AG04450 (cell line): ENCODE data around the gene ZFR2. TPM values are rescaled to one million over a fixed set of nuclear protein-coding genes. Genes with fewer than 3 reads are reported as not detected.

Source experiments
- CTCF ChIA-PET: fragments of 300-600, 350-600 bp; formaldehyde crosslinking; extraction: SDS; loops from one replicate; lab custom pipeline; 2022; ENCODE audit warnings: antibody characterized with exemption, inconsistent platforms; lab: Charles Lee
- POLR2A ChIA-PET: fragments of 350-600 bp; formaldehyde crosslinking; extraction: SDS; loops from one replicate; lab custom pipeline; 2021; ENCODE audit warnings: antibody characterized with exemption, inconsistent platforms; lab: Yijun Ruan, JAX
- DNase-seq: peaks from one replicate; pipeline ENCODE4 v3.0.0-alpha.2; 2011; ENCODE audit warnings: low read depth, low spot score
- H3K27ac ChIP-seq: one replicate; pipeline ENCODE4 v1.5.1; 2012; ENCODE audit warnings: low read depth, low read length, control low read depth
- H3K27me3 ChIP-seq: one replicate; pipeline ENCODE4 v1.6.0; 2012; ENCODE audit warnings: low read length; ENCODE audit not compliant: control insufficient read depth, insufficient read depth
- H3K4me3 ChIP-seq: 2 replicates; pipeline ENCODE4 v1.5.1; 2011; ENCODE audit warnings: mild to moderate bottlenecking, low read depth, low read length, control low read depth
- H3K9me3 ChIP-seq: 2 replicates; pipeline ENCODE4 v1.5.1; 2012; ENCODE audit warnings: low read length; ENCODE audit not compliant: control insufficient read depth, insufficient read depth
- polyA plus RNA-seq: library from polyadenylated mRNA; depleted of rRNA; stranded (reverse); fragments of >200 nt; gene quantifications from 2 replicates; pipeline ENCODE4 v1.2.3, GENCODE V29; 2011
- TF ChIP-seq, protein P1 (sequence below): IDR thresholded peaks from 2 replicates; pipeline ENCODE4 v1.5.1; 2011; ENCODE audit warnings: low read depth, low read length, control low read depth, inconsistent platforms

The ZFR2 gene
- polyA plus RNA-seq, 1 experiment, result not detected

DNA sequence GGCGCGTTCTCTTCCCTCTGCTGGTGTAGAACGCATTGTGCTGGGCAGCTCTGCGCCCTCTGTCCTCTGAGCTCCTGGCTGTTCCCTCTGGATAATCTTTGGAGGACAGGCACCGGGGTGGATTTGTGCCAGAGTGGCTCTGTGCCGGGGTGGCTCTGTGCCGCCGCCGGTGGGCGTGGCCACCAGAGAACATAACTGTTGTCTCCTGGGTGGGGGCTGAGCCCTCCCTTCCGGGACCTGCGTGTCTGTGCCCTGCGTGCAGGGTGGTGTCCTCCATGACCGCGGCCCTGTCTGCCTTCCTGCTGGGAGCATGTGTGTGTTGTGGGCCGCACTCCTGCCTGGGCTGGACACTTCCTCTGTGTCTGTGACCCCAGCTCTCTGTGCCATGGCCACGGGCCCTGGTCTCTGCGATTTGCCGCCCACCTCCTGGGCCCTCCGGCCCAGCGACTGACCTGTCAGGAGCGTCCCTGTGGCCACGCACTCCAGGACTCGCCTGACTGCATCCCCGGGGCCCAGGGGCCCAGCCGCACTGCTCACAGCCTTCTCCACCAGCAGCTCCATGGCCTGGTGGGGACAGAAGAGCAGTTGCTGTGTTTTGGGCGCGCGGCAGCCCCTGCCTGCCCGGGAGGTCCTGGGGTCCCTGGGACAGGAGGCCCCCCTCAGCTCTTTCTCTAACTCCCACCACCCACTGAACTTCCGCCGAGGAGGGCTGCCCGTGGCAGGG, 60.3 kb downstream of the ZFR2 start:
- peaks cover 23% of the 10 kb centered on the region for H3K9me3 ChIP-seq
- peaks cover 5% of the 10 kb centered on the region for H3K27me3 ChIP-seq
- CTCF ChIA-PET, result no interaction called here
- TF ChIP-seq, protein P1, sequence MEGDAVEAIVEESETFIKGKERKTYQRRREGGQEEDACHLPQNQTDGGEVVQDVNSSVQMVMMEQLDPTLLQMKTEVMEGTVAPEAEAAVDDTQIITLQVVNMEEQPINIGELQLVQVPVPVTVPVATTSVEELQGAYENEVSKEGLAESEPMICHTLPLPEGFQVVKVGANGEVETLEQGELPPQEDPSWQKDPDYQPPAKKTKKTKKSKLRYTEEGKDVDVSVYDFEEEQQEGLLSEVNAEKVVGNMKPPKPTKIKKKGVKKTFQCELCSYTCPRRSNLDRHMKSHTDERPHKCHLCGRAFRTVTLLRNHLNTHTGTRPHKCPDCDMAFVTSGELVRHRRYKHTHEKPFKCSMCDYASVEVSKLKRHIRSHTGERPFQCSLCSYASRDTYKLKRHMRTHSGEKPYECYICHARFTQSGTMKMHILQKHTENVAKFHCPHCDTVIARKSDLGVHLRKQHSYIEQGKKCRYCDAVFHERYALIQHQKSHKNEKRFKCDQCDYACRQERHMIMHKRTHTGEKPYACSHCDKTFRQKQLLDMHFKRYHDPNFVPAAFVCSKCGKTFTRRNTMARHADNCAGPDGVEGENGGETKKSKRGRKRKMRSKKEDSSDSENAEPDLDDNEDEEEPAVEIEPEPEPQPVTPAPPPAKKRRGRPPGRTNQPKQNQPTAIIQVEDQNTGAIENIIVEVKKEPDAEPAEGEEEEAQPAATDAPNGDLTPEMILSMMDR, result no peak
- no peak overlapping the region for H3K27ac ChIP-seq
- no peak overlapping the region for H3K4me3 ChIP-seq
- no peak for DNase-seq
- POLR2A ChIA-PET, result no interaction called here

- ChIA-PET CTCF (no interaction called here), POLR2A (no interaction called here)
- DNase-seq, result no peak
- peaks cover 10% of the 10 kb centered on the region for H3K27me3 ChIP-seq
- no peak overlapping the region for H3K27ac ChIP-seq
- TF ChIP-seq, protein P1, result no peak
- H3K4me3 ChIP-seq, result no peak overlapping the region
- peaks cover 23% of the 10 kb centered on the region for H3K9me3 ChIP-seq
Observed at GRCh38 chr19:3807574-3808354, 61.1 kb downstream of the ZFR2 start.

DNA sequence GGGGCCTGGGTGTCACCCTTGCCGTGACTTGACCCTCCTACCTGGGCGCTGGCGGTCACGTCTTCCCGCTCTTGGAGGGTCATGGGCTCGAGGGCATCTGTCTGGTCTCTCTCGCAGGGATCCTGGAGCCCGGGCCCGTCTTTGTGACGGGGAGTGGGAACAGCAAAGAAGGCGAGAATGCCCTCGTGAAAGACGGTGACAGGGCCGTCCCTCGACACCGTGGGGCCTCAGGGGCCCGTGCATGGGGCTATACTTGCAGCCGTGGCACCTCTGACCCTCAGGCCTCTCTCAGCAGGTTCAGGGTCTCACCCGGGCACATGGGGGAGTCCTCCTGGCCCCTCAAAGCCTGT, 61.7 kb downstream of the ZFR2 start:
- H3K27me3 ChIP-seq, result peaks cover 14% of the 10 kb centered on the region
- POLR2A ChIA-PET, result no interaction called here
- H3K27ac ChIP-seq, result no peak overlapping the region
- H3K9me3 ChIP-seq, result peaks cover 23% of the 10 kb centered on the region
- no peak overlapping the region for H3K4me3 ChIP-seq
- DNase-seq, result no peak
- TF ChIP-seq, protein P1, result no peak
- CTCF ChIA-PET, result no interaction called here

GRCh38 chr19:3805859-3806258, 63.0 kb downstream of the ZFR2 start:
- DNase-seq, result no peak
- H3K27ac ChIP-seq, result no peak overlapping the region
- ChIA-PET POLR2A (no interaction called here), CTCF (no interaction called here)
- no peak overlapping the region for H3K4me3 ChIP-seq
- H3K9me3 ChIP-seq, result peaks cover 23% of the 10 kb centered on the region
- H3K27me3 ChIP-seq, result peaks cover 26% of the 10 kb centered on the region
- TF ChIP-seq, protein P1, result no peak

DNA sequence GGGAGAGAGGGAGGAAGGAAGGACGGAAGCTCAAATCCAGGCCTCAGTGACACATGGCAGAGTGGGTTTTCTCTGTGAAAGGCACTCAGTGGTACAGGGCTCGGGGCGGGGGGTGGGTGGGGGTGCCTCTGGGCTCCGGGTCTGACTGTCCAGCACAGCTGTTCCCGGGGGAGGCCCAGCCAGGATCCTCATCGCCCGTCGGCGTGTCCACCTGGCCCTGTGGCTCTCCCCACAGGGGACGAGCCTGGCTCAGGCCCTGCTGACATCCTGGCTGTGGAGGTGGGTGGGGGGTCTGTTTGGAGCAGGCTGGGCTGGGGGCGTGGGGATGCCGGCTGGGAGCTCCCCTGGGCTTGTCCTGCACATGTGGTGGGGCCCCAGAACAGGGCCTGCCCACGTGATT, 64.4 kb downstream of the ZFR2 start:
- ChIA-PET CTCF (no interaction called here), POLR2A (no interaction called here)
- Histone ChIP-seq H3K27me3 (peaks cover 29% of the 10 kb centered on the region), H3K27ac (no peak overlapping the region), H3K4me3 (no peak overlapping the region), H3K9me3 (peaks cover 23% of the 10 kb centered on the region)
- no peak for DNase-seq
- TF ChIP-seq, protein P1, result no peak
